Measurements from ENCODE around the gene MIPOL1. TPM values are rescaled to one million over a fixed set of nuclear protein-coding genes. Genes with fewer than 3 reads are reported as not detected.

Gene MIPOL1
- total RNA-seq, 4 donors from 2014 or later: 5.4 to 17.2 (median 9.4) TPM

DNA sequence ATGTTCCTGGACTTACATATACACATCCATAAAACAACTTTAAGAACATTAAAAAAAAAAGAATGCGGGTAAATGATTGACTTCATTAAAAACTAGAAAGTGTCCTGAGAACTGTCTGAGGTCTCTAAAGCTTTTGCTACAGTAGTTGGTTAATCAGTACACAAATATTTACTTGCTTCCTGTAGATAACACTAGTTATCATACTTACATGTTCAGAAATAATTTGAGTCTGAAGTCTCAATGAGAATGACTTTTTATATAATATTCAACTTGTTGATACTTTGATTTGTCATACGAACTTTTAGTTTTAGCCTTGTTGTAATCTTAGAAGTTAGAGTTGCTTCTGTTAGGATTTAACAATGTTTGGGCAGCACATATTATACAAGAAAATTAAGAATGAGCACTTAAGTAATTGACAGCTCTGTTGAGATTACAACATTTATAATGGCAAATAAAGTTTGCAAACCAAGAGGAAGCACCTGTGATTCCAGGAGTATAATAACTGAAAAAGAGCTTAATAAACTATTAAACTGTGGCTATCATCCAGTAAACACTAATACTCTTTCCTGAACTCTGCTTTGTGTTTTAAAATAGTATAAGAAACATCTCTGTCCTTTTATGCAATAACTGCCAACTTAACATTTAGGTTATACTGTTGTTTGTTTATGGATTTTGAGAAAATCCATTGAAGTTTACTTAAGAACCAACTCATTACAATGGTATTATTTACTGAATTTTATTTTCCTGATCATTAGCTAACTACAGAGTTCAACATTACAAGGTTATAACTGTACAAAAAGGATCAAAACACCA lies 131.7 kb downstream of the MIPOL1 start:
- ATAC-seq (ENCODE audit: low FRiP score) (no peak), DNase-seq (ENCODE audit: low spot score) (no peak)
- TF ChIP-seq, protein P1, sequence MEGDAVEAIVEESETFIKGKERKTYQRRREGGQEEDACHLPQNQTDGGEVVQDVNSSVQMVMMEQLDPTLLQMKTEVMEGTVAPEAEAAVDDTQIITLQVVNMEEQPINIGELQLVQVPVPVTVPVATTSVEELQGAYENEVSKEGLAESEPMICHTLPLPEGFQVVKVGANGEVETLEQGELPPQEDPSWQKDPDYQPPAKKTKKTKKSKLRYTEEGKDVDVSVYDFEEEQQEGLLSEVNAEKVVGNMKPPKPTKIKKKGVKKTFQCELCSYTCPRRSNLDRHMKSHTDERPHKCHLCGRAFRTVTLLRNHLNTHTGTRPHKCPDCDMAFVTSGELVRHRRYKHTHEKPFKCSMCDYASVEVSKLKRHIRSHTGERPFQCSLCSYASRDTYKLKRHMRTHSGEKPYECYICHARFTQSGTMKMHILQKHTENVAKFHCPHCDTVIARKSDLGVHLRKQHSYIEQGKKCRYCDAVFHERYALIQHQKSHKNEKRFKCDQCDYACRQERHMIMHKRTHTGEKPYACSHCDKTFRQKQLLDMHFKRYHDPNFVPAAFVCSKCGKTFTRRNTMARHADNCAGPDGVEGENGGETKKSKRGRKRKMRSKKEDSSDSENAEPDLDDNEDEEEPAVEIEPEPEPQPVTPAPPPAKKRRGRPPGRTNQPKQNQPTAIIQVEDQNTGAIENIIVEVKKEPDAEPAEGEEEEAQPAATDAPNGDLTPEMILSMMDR (IDR thresholded peaks at IDR 0.05): no peak

DNA sequence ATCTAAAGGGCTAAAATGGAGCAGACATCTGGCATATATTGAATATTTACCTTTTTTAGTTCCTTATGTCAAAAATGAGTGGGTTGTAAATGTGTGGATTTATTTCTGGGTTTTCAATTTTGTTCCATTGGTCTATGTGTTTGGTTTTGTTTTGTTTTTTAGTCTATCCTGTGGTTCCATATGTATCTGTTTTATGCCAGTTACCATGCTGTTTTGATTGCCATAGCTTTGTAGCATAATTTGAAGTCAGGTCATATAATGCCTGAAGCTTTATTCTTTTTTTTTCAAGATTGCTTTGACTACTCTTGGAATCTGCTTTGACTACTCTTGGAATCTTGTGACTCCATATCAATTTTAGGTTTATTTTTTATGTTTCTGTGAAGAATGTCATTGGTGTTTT lies 133.2 kb downstream of the MIPOL1 start:
- ATAC-seq (ENCODE audit: low FRiP score): no peak
- TF ChIP-seq, protein P1 (IDR thresholded peaks at IDR 0.05): no peak
- no peak for DNase-seq (ENCODE audit: low spot score)

DNA sequence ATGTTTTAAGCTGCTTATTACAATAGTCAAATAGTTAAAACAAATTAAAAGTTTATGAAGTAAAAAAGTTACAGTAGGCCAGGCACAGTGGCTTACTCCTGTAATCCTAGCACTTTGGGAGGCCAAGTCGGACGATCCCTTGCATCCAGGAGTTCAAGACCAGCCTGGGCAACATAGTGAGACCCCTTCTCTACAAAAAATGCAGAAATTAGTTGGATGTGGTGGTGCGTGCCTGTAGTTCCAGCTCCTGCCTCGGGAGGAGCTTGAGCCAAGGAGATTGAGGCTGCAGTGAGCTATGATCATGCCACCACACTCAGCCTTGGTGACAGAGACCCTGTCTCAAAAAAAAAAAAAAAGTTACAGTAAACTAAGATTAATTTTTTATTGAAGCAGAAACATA lies 142.6 kb downstream of the MIPOL1 start:
- DNase-seq (ENCODE audit: low spot score) (no peak), ATAC-seq (ENCODE audit: low FRiP score) (no peak)
- TF ChIP-seq, protein P1 (IDR thresholded peaks at IDR 0.05): no peak

DNA sequence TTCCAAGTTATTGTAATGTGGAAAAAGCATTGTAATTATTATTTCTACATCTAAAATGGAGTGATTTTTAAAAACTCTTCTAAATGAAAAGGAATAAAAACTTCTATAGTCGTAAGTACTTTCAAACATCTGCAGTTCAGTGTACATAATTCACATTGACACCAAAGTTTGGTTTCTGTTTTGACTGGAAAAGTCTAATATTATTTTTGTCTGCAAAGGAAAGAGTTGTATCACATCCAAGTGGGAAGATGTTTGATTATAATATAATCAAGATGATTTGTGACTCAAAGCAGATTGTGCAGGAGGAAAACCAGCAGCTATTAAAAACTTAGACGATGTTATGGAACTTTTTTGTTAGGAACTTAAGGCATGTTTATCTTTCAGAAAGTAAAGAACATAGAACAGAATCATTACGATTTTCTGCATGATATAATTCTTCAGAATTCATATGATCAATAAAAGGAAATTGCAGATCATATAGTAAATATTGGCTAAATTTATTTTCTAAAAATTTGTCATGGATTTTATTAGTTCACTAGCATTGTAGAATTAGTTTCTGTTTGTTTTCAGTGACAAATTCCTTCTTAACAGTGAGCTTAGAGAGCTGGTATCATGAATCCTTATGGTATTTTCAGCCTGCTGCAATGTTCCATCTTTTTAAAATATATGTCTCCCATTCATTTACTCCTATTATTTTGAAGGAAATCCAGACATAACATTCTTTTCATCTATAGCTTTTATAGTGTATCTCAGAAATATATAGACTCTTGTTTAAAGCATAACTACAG lies 145.8 kb downstream of the MIPOL1 start:
- DNase-seq (ENCODE audit: low spot score) (no peak), ATAC-seq (ENCODE audit: low FRiP score) (no peak)
- TF ChIP-seq, protein P1 (IDR thresholded peaks at IDR 0.05): no peak

DNA sequence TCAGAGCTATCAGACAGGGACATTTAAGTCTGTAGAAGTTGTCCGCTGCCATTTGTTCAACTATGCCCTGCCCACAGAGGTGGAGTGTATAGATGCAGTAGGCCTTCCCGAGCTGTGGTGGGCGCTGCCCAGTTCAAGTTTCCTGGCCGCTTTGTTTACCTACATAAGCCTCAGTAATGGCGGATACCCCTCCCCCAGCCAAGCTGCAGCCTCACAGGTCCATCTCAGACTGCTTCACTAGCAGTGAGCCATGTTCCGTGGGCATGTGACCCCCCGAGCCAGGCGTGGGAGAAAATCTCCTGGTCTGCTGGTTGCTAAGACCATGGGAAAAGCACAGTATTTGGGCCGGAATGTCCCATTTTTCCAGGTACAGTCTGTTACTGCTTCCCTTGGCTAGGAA lies 165.9 kb downstream of the MIPOL1 start:
- no peak for ATAC-seq (ENCODE audit: low FRiP score)
- TF ChIP-seq, protein P1 (IDR thresholded peaks at IDR 0.05): no peak
- DNase-seq (ENCODE audit: low spot score): no peak

DNA sequence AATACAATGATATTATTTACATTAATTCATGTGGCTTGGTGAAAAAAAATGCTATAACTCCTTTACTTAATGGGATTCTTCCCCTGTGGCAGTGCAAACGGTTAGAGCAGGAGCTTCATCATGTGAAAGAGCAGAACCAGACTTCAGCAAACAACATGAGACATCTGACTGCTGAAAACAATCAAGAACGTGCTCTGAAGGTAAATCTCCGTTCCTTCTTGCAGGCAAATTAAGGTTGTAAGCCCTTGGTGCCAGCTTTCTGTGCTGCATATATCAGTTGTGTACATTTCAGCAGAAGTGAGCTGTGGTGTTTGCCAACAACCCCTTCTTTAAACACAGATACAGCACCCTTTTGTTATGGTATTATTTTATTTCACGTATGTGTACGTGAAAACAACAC lies 171.7 kb downstream of the MIPOL1 start:
- TF ChIP-seq, protein P1 (IDR thresholded peaks at IDR 0.05): no peak
- ATAC-seq (ENCODE audit: low FRiP score) (no peak), DNase-seq (ENCODE audit: low spot score) (no peak)

All from omental fat pad (tissue), 4 donors.